ENCODE measurements around the gene MAVS.

MAVS gene

GRCh38 chr20:3846740-3847428 lies at the start of gene MAVS:
TSS of gene MAVS (plus strand) at chr20:3846834. CDS start at chr20:3854625, 7,791 bp downstream.
- DNase-seq (ENCODE audit: insufficient read length, low spot score) (peak; percentile 89), FAIRE-seq (peak; percentile 46)

GRCh38 chr20:3797226-3797545 lies 49.4 kb upstream of the MAVS start:
- no peak for DNase-seq (ENCODE audit: insufficient read length, low spot score)
- no peak for FAIRE-seq

GRCh38 chr20:3797592-3798372 lies 48.9 kb upstream of the MAVS start:
- no peak for DNase-seq (ENCODE audit: insufficient read length, low spot score)
- FAIRE-seq: no peak

- no peak for FAIRE-seq
Measured at GRCh38 chr20:3798373-3798768, 48.3 kb upstream of the MAVS start.

GRCh38 chr20:3798908-3799248 lies 47.8 kb upstream of the MAVS start:
- DNase-seq (ENCODE audit: insufficient read length, low spot score) (no peak), FAIRE-seq (peak; percentile 60)

More at GRCh38 chr20:3798373-3798768, 48.3 kb upstream of the MAVS start:
- DNase-seq (ENCODE audit: insufficient read length, low spot score): no peak

GRCh38 chr20:3800256-3800877 lies 46.3 kb upstream of the MAVS start:
- DNase-seq (ENCODE audit: insufficient read length, low spot score) (no peak), FAIRE-seq (no peak)

- DNase-seq (ENCODE audit: insufficient read length, low spot score) (no peak), FAIRE-seq (no peak)
Measured at GRCh38 chr20:3800878-3801260, 45.8 kb upstream of the MAVS start.

GRCh38 chr20:3801299-3801698 lies 45.3 kb upstream of the MAVS start:
- FAIRE-seq (no peak), DNase-seq (ENCODE audit: insufficient read length, low spot score) (no peak)

GRCh38 chr20:3801846-3802245 lies 44.8 kb upstream of the MAVS start:
- no peak for FAIRE-seq
- no peak for DNase-seq (ENCODE audit: insufficient read length, low spot score)

- no peak for FAIRE-seq
- no peak for DNase-seq (ENCODE audit: insufficient read length, low spot score)
Measured at GRCh38 chr20:3802524-3803239, 44.0 kb upstream of the MAVS start.

GRCh38 chr20:3803289-3803688 lies 43.3 kb upstream of the MAVS start:
- no peak for DNase-seq (ENCODE audit: insufficient read length, low spot score)
- no peak for FAIRE-seq

GRCh38 chr20:3803854-3804253 lies 42.8 kb upstream of the MAVS start:
- FAIRE-seq (no peak), DNase-seq (ENCODE audit: insufficient read length, low spot score) (no peak)

GRCh38 chr20:3804254-3804751 lies 42.3 kb upstream of the MAVS start:
- DNase-seq (ENCODE audit: insufficient read length, low spot score): no peak
- FAIRE-seq: peak; percentile 40

- DNase-seq (ENCODE audit: insufficient read length, low spot score) (no peak), FAIRE-seq (no peak)
Measured at GRCh38 chr20:3804781-3805180, 41.9 kb upstream of the MAVS start.

GRCh38 chr20:3808544-3808943 lies 38.1 kb upstream of the MAVS start:
- FAIRE-seq: no peak
- DNase-seq (ENCODE audit: insufficient read length, low spot score): no peak

- DNase-seq (ENCODE audit: insufficient read length, low spot score) (peak; percentile 90), FAIRE-seq (peak; percentile 87)
Measured at GRCh38 chr20:3811467-3812258, 35.0 kb upstream of the MAVS start.

GRCh38 chr20:3812259-3812681 lies 34.4 kb upstream of the MAVS start:
- FAIRE-seq: no peak

GRCh38 chr20:3812975-3813847 lies 33.4 kb upstream of the MAVS start:
- FAIRE-seq (no peak), DNase-seq (ENCODE audit: insufficient read length, low spot score) (no peak)

More at GRCh38 chr20:3812259-3812681, 34.4 kb upstream of the MAVS start:
- DNase-seq (ENCODE audit: insufficient read length, low spot score): no peak

GRCh38 chr20:3813848-3814581 lies 32.6 kb upstream of the MAVS start:
- no peak for DNase-seq (ENCODE audit: insufficient read length, low spot score)
- no peak for FAIRE-seq
